ENCODE measurements around the gene GATAD2B.
"Not testable (repeated sequence)": the region's sequence is repeated elsewhere in the genome, so short reads cannot be mapped to it uniquely, and the experiment has no call there.

The GATAD2B gene

DNA sequence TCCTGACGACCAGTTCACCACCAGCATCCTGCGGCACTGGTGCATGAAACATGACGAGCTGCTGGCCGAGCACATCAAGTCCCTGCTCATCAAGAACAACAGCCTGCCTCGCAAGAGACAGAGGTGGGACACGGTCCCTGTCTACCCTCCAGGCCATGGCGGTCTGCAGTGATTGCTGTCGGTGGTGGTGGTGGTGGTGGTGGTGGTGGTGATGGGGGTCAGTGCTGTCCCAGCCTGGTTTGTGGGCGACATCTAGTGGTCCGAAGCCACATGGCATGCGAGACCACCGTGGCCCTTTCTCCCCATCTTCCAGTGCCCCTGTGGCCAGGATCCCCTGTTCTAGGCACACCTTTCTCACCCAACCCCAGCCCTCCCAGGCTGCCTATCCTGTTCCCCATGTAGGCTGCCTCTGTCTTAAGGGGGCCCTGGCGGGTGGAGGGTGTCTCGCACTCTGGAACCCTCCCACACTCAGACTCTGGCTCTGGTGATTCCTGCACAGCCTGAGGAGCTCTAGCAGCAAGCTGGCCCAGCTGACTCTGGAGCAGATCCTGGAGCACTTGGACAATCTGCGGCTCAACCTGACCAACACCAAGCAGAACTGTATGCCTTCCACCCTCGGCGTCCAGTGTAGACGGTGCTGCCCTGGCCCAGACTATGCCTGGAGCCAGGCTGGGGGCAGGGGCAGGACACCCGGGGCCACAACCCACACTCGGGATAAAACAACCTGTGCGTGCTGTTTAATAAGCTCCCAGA, 150.8 kb downstream of the GATAD2B start:
- in situ Hi-C loops (cut with HindIII; ENCODE audit: low sequenced_read_pairs) = no loop called here
- TF ChIP-seq, protein P1, sequence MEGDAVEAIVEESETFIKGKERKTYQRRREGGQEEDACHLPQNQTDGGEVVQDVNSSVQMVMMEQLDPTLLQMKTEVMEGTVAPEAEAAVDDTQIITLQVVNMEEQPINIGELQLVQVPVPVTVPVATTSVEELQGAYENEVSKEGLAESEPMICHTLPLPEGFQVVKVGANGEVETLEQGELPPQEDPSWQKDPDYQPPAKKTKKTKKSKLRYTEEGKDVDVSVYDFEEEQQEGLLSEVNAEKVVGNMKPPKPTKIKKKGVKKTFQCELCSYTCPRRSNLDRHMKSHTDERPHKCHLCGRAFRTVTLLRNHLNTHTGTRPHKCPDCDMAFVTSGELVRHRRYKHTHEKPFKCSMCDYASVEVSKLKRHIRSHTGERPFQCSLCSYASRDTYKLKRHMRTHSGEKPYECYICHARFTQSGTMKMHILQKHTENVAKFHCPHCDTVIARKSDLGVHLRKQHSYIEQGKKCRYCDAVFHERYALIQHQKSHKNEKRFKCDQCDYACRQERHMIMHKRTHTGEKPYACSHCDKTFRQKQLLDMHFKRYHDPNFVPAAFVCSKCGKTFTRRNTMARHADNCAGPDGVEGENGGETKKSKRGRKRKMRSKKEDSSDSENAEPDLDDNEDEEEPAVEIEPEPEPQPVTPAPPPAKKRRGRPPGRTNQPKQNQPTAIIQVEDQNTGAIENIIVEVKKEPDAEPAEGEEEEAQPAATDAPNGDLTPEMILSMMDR (IDR thresholded peaks at IDR 0.05; ENCODE audit: low read depth, low read length, missing control alignments) = peak; percentile 58
- no peak for DNase-seq (ENCODE audit: low read depth)
- no peak overlapping the region for H3K4me3 ChIP-seq (ENCODE audit: low read depth, low read length)

DNA sequence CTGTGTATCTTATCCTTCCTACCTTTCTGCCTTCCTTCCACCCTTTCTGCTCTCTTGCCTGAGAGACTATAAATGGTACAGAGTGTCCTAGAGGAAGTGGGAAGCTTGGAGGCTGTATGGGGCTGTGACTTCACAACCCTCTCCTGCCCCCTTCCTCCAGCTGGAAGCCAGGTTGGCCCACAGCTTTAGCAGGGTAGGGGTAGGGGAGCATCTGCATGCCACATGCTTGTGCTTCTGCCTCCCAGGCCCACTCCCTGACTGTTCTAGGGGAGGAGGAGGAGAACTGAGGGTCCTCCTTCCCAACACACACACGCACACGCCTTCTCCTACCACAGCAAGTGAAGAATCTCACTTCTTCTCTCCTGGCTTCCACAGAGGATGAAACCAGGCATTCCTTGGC, 151.5 kb downstream of the GATAD2B start:
- DNase-seq (ENCODE audit: low read depth) = no peak
- no peak overlapping the region for H3K4me3 ChIP-seq (ENCODE audit: low read depth, low read length)
- TF ChIP-seq, protein P1 (IDR thresholded peaks at IDR 0.05; ENCODE audit: low read depth, low read length, missing control alignments) = no peak
- in situ Hi-C loops (cut with HindIII; ENCODE audit: low sequenced_read_pairs) = no loop called here

DNA sequence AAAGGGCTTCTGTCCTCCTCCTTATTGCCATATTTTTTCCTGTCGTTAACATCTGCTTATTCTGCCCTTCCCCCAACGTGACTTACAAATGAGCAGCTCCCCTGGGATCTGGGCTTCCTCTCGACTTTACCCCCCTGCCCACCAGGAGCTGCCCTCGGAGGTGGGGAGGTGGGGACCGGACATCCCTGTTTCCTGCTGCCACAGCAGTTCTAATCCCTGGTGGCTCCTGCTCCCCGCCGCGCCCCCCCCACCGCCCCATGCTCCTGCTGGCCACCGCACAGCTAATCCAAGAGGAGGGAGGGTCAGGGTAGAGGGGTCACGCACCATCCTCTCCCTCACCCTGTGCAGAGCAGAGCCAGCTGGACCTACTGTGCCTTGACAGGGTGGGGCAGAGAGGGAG, 152.0 kb downstream of the GATAD2B start:
- H3K4me3 ChIP-seq (ENCODE audit: low read depth, low read length) = no peak overlapping the region
- DNase-seq (ENCODE audit: low read depth) = no peak
- in situ Hi-C loops (cut with HindIII; ENCODE audit: low sequenced_read_pairs) = no loop called here
- TF ChIP-seq, protein P1 (IDR thresholded peaks at IDR 0.05; ENCODE audit: low read depth, low read length, missing control alignments) = no peak

DNA sequence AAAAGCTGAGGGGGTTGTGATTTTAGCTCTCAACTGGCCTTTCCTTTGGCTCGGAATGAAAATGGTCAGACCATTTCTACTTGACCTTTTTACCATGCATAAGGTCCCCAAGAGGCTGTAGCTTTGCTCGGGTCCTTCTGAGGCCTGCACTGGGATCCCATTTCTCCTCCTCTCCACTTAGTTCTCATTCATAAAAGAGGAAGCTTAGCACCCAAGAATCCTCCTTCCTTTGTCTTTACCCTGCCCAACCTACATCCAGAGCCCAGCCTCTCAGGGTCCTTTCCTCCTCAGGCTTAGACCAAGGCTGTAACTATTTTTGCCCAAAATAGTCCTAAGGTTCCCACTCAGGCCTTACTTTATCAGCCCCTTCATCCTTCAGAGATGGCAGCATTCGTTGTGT, 153.6 kb downstream of the GATAD2B start:
- TF ChIP-seq, protein P1 (IDR thresholded peaks at IDR 0.05; ENCODE audit: low read depth, low read length, missing control alignments) = no peak
- no peak overlapping the region for H3K4me3 ChIP-seq (ENCODE audit: low read depth, low read length)
- in situ Hi-C loops (cut with HindIII; ENCODE audit: low sequenced_read_pairs) = no loop called here
- no peak for DNase-seq (ENCODE audit: low read depth)

DNA sequence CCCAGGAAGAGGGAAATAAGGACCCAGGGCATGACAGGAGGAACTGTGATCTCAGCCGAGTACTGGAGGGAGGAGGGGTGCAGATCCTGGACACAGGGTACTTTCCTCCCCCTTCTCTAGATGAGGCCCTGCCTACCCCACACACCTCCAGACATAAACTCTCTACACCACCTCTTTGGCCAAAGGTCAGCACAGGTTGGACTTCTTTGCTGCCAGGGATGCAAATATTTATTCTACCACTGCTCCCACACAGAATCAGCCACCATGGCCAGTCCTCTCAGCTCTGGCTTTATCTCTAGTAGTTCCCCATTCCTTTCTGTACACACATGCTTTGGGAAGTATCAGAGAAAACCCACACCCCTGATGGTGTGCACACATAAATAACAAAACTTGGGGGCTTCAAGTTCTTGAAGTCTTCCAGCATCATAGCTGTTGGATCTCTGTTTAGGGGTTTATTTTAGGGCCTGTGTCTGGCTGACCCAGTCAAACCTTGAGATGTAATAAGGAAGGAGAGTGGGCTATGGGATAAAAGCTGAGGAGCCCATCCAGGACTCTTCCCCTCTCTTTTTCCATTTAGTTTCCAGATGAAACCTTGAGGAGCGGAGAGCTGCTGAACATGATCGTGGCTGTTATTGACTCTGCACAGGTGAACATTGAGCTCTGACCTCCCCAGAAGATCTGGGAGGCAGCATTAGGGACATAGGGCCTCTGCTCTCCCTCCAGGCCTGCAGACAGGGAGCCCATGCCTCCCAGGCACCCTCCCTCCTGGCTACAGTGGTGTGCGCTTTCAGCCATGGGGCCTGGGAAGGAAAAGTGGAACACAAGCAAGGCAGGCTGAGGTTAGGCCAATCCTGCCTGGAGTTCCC, 154.2 kb downstream of the GATAD2B start:
- TF ChIP-seq, protein P1 (IDR thresholded peaks at IDR 0.05; ENCODE audit: low read depth, low read length, missing control alignments) = no peak
- no peak overlapping the region for H3K4me3 ChIP-seq (ENCODE audit: low read depth, low read length)
- DNase-seq (ENCODE audit: low read depth) = no peak

DNA sequence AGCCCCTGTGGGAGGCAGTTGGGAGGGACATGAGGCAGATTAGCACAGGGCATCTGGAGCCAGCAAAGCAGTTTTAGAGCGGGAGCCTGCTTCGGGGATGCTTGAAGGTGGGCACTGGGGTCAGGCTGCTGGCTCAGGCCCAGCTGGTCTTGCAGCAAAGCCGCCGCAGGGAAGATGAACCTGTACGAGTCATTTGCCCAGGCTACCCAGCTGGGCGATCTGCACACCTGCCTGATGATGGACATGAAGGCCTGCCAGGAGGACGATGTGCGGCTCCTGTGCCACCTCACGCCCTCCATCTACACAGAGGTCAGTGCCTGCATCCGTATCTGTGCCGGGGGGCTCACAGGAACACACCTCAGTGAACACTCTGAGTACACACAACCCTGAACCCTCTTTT, 155.3 kb downstream of the GATAD2B start:
- in situ Hi-C loops (cut with HindIII; ENCODE audit: low sequenced_read_pairs) = no loop called here
- DNase-seq (ENCODE audit: low read depth) = no peak
- no peak overlapping the region for H3K4me3 ChIP-seq (ENCODE audit: low read depth, low read length)
- TF ChIP-seq, protein P1 (IDR thresholded peaks at IDR 0.05; ENCODE audit: low read depth, low read length, missing control alignments) = no peak

More for the DNA sequence above, 154.2 kb downstream of the GATAD2B start:
- in situ Hi-C loops (cut with HindIII; ENCODE audit: low sequenced_read_pairs) = no loop called here

DNA sequence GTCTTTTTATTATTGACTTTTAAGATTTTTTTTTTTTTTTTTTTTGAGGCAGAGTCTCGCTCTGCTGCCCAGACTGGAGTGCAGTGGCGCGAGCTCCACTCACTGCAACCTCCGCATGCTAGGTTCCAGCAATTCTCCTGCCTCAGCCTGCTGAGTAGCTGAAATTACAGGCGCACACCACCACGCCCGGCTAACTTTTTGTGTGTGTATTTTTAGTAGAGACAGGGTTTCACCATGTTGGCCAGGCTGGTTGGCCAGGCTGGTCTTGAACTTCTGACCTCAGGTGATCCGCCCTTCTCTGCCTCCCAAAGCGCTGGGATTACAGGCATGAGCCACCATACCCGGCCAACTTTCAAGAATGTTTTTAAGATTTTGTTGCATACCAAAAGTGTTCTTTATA, 156.1 kb downstream of the GATAD2B start:
- H3K4me3 ChIP-seq (ENCODE audit: low read depth, low read length); DNase-seq (ENCODE audit: low read depth); in situ Hi-C loops (cut with HindIII; ENCODE audit: low sequenced_read_pairs): not testable (repeated sequence)
